Measurements from ENCODE around the gene TMEM79. TPM values are rescaled to one million over a fixed set of nuclear protein-coding genes. Genes with fewer than 3 reads are reported as not detected.
"Not testable (repeated sequence)": the region's sequence is repeated elsewhere in the genome, so short reads cannot be mapped to it uniquely, and the experiment has no call there.

The TMEM79 gene
- polyA plus RNA-seq, 3 donors from 2014 or later, result 2.0 to 6.5 (median 2.7) TPM

DNA sequence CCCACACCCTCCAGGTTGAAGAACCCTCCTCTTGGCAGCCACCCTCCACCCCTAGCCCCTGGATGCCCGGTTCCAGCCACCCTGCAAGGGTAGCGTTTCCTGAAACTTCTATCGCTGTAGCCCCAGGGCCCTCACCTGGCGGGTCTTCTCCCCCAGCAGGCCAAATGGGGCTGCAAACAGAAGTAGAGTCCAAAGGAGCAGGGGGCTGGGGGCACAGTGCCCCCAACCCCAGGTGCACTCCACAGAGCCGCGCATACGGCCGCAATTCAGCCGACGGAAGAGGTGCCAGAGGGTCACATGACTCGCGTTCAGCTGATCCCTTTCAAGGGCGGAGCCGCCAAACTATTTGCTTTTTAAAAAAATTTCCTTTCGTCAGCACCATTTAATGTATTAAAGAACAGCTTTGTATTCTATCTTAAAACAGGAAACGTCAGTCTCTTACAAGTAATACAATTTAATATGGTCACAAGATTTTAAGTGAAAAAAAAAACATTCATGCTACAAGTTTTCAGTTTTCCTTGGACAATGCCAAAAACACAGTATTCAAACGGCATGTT, 11.3 kb downstream of the TMEM79 start, which contains the start of gene GLMP:
Gene GLMP, minus strand, starts transcription at position 289 of the 557 bp plus-strand sequence. Its CDS starts 34 bp downstream, at position 255.
- Mint-ChIP-seq H3K4me3 (peak within 1 kb of the TSS; percentile 88 to 91 (median 90)), H3K4me1 (peaks cover 27 to 28% of the 10 kb centered on the region in 2 donors), H3K27me3 (ENCODE audit: low read depth in 3 of 3) (peaks cover 0 to 2% (median 0%) of the 10 kb centered on the region in 3 donors), H3K9me3 (no peaks in the 10 kb centered on the region), H3K27ac (peak within 1 kb of the TSS; percentile 55 to 90 (median 72)), H3K36me3 (no peaks in the 10 kb centered on the region)
- peak; percentile 45 to 56 (median 48) for DNase-seq

DNA sequence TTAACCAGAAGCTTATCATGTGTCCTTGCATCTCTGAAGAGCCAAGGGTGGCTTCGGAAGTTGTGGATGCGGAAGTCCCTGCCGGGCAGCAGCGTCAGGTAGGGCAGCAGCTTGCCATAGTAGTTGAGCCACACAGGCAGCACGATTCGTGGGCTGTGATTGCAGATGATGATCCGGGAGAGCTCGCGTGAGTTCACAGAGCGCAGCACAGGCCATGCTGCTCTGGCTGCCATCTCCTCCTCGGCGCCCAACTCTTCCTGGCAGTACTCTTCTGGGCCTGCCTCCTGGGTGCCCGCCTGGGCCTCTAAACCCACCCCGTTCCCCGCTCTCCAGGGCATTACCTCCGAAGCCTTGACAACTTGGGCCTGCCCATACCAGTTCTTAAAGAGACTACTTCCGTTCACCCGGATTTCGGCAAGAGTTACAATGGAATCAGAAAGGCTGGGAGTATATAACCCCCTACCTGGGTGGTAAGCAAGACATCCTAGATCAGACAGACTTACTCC, 14.8 kb downstream of the TMEM79 start, which contains the start of gene VHLL:
Gene VHLL, minus strand, starts transcription at position 456 of the 506 bp plus-strand sequence. Its CDS starts 118 bp downstream, at position 338.
- Mint-ChIP-seq H3K4me1 (peaks cover 18 to 19% of the 10 kb centered on the region in 2 donors), H3K9me3 (no peaks in the 10 kb centered on the region), H3K27me3 (ENCODE audit: low read depth in 3 of 3) (peaks cover 0 to 2% (median 0%) of the 10 kb centered on the region in 3 donors), H3K4me3 (no peak within 1 kb of the TSS), H3K27ac (no peak within 1 kb of the TSS), H3K36me3 (no peaks in the 10 kb centered on the region)
- DNase-seq, result no peak

DNA sequence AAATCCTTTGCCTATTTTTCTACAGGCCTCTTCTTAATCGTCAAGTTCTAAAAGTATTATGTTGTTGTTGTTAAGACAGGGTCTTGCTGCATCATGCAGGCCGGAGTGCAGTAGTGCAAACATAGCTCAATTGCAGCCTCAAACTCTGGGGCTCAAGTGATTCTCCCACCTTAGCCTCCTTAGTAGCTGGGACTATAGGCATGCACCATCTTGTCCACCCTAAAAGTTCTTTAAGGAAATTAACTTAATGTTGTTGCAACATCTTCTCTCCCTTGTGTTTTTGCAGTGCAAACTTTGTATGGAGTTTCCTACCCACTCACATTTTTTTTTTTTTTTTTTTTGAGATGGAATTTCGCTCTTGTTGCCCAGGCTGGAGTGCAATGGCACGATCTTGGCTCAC, 19.1 kb downstream of the TMEM79 start:
- H3K4me1 Mint-ChIP-seq, result no peaks in the 10 kb centered on the region
- peaks cover 6 to 10% (median 7%) of the 10 kb centered on the region in 3 donors for H3K36me3 Mint-ChIP-seq
- no peak for DNase-seq
- no peak overlapping the region for H3K4me3 Mint-ChIP-seq
- no peak overlapping the region for H3K27ac Mint-ChIP-seq
- H3K9me3 Mint-ChIP-seq, result no peaks in the 10 kb centered on the region
- peaks cover 0 to 1% (median 1%) of the 10 kb centered on the region in 3 donors for H3K27me3 Mint-ChIP-seq (ENCODE audit: low read depth in 3 of 3)

DNA sequence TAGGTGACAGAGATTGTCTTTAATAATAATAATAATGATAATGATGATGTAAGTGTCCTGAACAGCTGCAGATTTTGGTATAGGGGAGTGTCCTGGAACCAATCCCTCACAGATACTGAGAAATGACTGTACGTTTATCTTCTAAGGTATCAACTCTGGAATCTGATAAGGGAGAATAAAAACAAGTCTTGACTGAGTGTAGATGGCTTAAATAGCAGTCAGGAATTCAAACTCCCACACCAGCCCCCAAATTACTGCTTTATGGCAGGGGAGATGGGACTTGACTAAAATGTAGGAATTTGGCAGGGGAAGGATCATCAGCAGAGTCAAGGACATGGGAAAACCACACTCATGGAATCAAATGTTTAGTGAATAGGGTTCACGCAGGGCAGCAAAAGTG, 21.1 kb downstream of the TMEM79 start:
- no peak for DNase-seq
- Mint-ChIP-seq H3K9me3 (no peaks in the 10 kb centered on the region), H3K27me3 (ENCODE audit: low read depth in 3 of 3) (peaks cover 0 to 1% (median 1%) of the 10 kb centered on the region in 3 donors), H3K27ac (no peak overlapping the region), H3K4me3 (no peak overlapping the region), H3K36me3 (peaks cover 6 to 18% (median 14%) of the 10 kb centered on the region in 3 donors), H3K4me1 (no peaks in the 10 kb centered on the region)

DNA sequence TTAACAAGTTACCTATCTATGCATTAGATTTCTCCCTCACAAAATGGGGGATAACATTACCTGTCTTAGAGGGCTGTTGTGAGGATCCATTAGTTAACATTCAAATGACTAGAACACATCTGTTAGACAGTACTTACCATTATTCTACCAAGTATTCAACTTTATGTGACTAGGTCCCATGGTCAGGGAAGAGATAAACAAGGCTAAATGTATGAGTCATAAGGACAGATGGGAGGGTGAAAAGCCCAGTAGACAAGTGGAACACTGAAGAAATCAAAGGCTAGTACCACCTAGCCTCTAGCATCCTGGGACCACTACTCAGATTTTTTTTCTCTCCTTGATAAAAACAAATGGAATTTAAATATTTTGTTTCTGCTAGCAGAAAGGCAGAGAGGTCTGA, 24.0 kb downstream of the TMEM79 start:
- Mint-ChIP-seq H3K4me3 (no peak overlapping the region), H3K4me1 (no peaks in the 10 kb centered on the region), H3K27me3 (ENCODE audit: low read depth in 3 of 3) (peaks cover 0 to 1% (median 1%) of the 10 kb centered on the region in 3 donors), H3K9me3 (no peaks in the 10 kb centered on the region), H3K27ac (peak overlapping the region in 2 of 6 donors; percentile 10 to 54), H3K36me3 (peaks cover 11 to 31% (median 18%) of the 10 kb centered on the region in 3 donors)
- DNase-seq, result no peak

DNA sequence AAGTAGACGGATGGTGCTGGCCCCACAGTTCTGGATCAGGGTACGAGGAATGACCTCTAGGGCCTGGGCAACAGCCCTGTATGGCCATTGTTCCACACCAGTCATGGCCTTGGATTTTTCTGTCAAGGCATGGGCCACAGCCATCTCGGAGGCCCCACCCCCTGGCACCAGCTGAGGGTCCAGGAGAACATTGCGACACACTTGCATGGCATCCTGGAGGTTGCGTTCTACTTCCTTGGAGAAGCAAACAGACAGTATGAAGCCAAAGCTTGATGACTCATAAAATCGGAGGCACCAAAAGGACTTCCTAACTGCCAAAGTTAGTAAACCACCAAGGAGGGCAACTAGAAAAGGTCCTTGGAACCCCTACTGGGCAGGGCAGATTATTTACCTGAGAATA, 26.8 kb downstream of the TMEM79 start:
- H3K36me3 Mint-ChIP-seq, result peaks cover 11 to 44% (median 16%) of the 10 kb centered on the region in 3 donors
- peaks cover 0 to 1% (median under 1%) of the 10 kb centered on the region in 3 donors for H3K27me3 Mint-ChIP-seq (ENCODE audit: low read depth in 3 of 3)
- H3K4me1 Mint-ChIP-seq, result no peaks in the 10 kb centered on the region
- H3K27ac Mint-ChIP-seq, result no peak overlapping the region
- no peaks in the 10 kb centered on the region for H3K9me3 Mint-ChIP-seq
- no peak overlapping the region for H3K4me3 Mint-ChIP-seq
- no peak for DNase-seq

DNA sequence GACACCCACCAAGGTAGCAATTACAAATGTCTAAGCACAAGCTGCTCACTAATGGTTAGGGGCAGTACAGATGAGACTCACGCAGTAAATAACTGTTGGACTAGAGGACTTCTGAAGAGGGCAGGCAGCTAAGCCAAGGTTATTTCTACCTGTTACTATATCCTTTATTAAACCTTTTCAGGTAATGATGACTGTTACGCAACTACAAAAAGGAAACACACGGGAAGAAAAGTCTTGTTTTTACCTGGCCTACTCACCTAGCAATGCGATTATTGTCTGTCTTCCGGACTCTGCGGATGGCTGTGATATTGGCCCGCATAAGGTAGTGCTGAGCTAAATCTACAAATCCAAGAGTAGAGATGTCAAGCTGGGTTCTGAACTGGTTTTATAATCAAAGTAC, 32.8 kb downstream of the TMEM79 start:
- no peak overlapping the region for H3K4me3 Mint-ChIP-seq
- H3K27me3 Mint-ChIP-seq (ENCODE audit: low read depth in 3 of 3), result no peaks in the 10 kb centered on the region
- no peaks in the 10 kb centered on the region for H3K9me3 Mint-ChIP-seq
- no peak overlapping the region for H3K27ac Mint-ChIP-seq
- no peaks in the 10 kb centered on the region for H3K4me1 Mint-ChIP-seq
- DNase-seq, result no peak
- peaks cover 21 to 44% (median 23%) of the 10 kb centered on the region in 3 donors for H3K36me3 Mint-ChIP-seq

DNA sequence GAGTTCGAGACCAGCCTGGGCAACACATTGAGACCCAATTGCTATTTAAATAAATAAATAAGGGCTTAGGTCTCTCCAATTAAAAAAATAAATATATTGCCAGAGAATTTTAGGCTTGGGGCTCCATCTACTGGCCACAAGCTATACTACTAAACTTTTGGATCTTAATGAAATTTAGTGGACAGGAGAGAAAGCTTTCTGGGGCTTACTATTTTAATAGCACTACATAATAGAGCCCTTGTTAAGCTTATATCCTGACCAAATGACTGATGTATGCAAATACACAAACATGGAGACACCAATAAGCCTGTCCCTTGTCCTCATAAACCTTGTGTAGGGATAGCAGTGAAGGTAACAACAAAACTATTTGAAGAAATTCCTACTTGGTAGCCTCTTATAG, 35.5 kb downstream of the TMEM79 start:
- peak in 1 of 3 donors; percentile 20 for DNase-seq
- Mint-ChIP-seq H3K36me3 (peaks cover 17 to 40% (median 23%) of the 10 kb centered on the region in 3 donors), H3K9me3 (no peaks in the 10 kb centered on the region), H3K27ac (no peak overlapping the region), H3K27me3 (ENCODE audit: low read depth in 3 of 3) (no peaks in the 10 kb centered on the region), H3K4me3 (no peak overlapping the region), H3K4me1 (no peaks in the 10 kb centered on the region)

DNA sequence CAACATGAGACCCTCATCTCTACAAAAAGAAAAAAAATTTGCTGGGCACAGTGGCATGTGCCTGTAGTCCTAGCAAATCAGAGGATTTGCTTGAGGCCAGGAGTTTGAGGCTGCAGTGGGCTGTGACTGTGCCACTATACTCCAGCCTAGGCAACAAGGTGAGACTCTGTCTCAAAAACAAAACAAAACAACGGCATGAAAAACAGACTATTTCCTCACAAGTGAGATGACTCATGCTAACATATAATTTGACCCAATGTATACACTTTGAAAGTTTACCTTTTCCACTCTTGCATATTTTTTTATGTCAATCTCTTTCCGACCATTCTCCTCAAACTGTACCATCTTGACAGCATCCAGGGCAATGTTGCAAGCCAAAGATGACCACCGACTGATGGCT, 36.4 kb downstream of the TMEM79 start:
- no peak for DNase-seq
- Mint-ChIP-seq H3K4me1 (no peaks in the 10 kb centered on the region), H3K27me3 (ENCODE audit: low read depth in 3 of 3) (no peaks in the 10 kb centered on the region), H3K9me3 (no peaks in the 10 kb centered on the region), H3K27ac (no peak overlapping the region), H3K36me3 (peaks cover 21 to 40% (median 27%) of the 10 kb centered on the region in 3 donors), H3K4me3 (no peak overlapping the region)

DNA sequence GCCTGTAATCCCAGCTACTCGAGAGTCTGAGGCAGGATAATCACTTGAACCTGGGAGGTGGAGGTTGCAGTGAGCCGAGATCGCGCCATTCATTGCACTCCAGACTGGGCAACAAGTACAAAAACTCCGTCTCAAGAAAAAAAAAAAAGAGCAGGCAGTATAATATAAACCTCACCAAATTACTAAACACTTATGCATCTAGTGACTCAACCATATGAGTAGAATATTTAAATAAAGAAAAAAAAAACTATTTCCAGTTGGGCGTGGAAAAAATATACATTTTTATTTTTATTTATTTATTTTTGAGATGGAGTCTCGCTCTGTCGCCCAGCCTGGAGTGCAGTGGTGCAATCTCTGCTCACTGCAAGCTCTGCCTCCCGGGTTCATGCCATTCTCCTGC, 39.1 kb downstream of the TMEM79 start:
- H3K27ac Mint-ChIP-seq; H3K4me3 Mint-ChIP-seq; DNase-seq; H3K4me1 Mint-ChIP-seq; H3K9me3 Mint-ChIP-seq; H3K27me3 Mint-ChIP-seq (ENCODE audit: low read depth in 3 of 3): not testable (repeated sequence)
- peaks cover 11 to 22% (median 14%) of the 10 kb centered on the region in 3 donors for H3K36me3 Mint-ChIP-seq

DNA sequence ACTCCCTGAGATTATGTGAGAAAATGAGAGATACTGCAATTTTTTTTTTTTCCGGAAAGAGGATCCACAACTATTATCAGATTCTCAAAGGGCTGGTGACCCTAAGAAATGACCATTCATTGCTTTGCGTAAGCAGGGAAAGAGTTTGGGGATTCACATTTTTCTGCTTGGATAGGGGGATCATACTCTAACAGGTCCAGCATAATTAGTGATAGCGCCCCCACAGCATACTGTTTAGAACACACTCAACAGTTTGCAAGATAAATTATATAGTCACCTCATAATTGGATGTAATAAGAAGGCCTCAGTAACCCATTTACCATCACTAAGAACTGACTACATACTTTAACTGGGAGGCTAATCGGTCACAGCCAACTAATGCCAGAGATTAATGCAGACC, 52.1 kb downstream of the TMEM79 start:
- Mint-ChIP-seq H3K27ac (peak overlapping the region in 4 of 6 donors; percentile 7 to 90 (median 46)), H3K36me3 (peaks cover 0 to 10% (median 5%) of the 10 kb centered on the region in 3 donors), H3K4me3 (peak overlapping the region; percentile 96 to 99 (median 96)), H3K4me1 (peaks cover 39 to 53% of the 10 kb centered on the region in 2 donors), H3K27me3 (ENCODE audit: low read depth in 3 of 3) (peaks cover 6 to 8% (median 8%) of the 10 kb centered on the region in 3 donors), H3K9me3 (no peaks in the 10 kb centered on the region)
- DNase-seq, result no peak

DNA sequence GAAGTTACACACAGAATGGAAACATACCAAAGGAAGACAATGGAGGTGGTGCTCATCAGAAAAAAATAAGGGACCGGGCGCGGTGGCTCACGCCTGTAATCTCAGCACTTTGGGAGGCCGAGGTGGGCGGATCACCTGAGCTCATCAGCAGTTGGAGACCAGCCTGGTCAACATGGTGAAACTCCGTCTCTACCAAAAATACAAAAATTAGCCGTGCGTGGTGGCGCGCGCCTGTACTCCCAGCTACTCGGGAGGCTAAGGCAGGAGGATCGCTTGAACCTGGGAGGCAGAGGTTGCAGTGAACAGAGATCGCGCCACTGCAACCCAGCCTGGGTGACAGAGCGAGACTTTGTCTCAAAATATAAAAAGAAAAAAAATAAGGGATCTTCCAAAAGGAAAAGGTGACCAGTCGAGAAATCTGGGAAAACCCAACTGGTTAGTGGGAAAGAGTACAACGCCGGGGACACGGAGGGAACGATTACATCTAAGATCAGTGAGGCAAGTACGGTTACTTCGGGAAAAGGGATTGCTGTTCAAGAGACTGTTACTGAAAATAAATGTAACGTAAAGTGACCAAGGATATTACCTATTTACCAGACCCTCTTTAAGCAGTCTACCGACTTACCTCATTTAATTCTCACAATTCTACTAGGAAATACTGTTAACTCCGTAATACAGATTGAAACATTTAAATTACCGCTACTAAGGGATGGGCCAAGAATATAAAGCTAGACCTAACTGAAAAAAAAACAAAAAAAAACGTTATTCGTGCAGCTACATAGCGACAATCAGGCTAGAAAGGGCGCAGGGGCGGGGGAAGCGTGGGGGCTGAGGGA, 53.1 kb downstream of the TMEM79 start:
- Mint-ChIP-seq H3K4me1 (peaks cover 39 to 53% of the 10 kb centered on the region in 2 donors), H3K27ac (peak overlapping the region; percentile 90 to 99 (median 96)), H3K4me3 (peak overlapping the region; percentile 96 to 99 (median 96)), H3K36me3 (peaks cover 0 to 10% (median 5%) of the 10 kb centered on the region in 3 donors), H3K9me3 (no peaks in the 10 kb centered on the region), H3K27me3 (ENCODE audit: low read depth in 3 of 3) (peaks cover 6 to 8% (median 8%) of the 10 kb centered on the region in 3 donors)
- no peak for DNase-seq

DNA sequence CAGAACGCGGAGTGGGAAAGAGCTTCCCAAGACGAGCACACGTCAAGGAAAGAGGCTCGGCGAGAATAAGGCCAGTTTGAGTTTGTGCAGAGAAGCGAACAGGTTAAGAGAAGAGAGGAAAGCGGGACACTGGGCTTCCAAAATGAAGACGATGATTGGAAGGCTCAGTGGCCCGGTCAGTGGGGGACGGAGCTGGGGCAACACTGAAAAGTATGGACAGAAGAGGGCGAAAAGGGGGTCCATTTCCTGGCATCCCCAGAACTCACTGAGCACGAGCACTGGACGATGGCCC, 53.7 kb downstream of the TMEM79 start:
- peak overlapping the region; percentile 96 to 99 (median 96) for H3K4me3 Mint-ChIP-seq
- peaks cover 6 to 8% (median 8%) of the 10 kb centered on the region in 3 donors for H3K27me3 Mint-ChIP-seq (ENCODE audit: low read depth in 3 of 3)
- peaks cover 0 to 10% (median 5%) of the 10 kb centered on the region in 3 donors for H3K36me3 Mint-ChIP-seq
- DNase-seq, result no peak
- peaks cover 39 to 53% of the 10 kb centered on the region in 2 donors for H3K4me1 Mint-ChIP-seq
- H3K27ac Mint-ChIP-seq, result peak overlapping the region; percentile 90 to 99 (median 96)
- H3K9me3 Mint-ChIP-seq, result no peaks in the 10 kb centered on the region
